Effector memory CD4-positive, alpha-beta T cell (primary cell): ENCODE measurements around the gene MYO1H.

Experiments used
- DNase-seq, 3 donors: peaks; one replicate each; pipeline ENCODE4 v3.0.0-alpha.2; 2020
- H3K27ac ChIP-seq: 2 replicates; pipeline ENCODE4 v1.7.0; 2013; ENCODE audit warnings: mild to moderate bottlenecking, low read length, moderate library complexity; ENCODE audit not compliant: insufficient read depth, poor library complexity, severe bottlenecking
- H3K27me3 ChIP-seq: replicated peaks from 2 replicates; pipeline ENCODE4 v1.7.0; 2013; ENCODE audit warnings: mild to moderate bottlenecking, low read length; ENCODE audit not compliant: insufficient read depth, control insufficient read depth, poor library complexity, severe bottlenecking
- H3K36me3 ChIP-seq: 2 replicates; pipeline ENCODE4 v1.7.0; 2013; ENCODE audit warnings: mild to moderate bottlenecking, low read length, moderate library complexity; ENCODE audit not compliant: control insufficient read depth, insufficient read depth
- H3K4me1 ChIP-seq: 2 replicates; pipeline ENCODE4 v1.7.0; 2013; ENCODE audit warnings: low read length, mild to moderate bottlenecking; ENCODE audit not compliant: control insufficient read depth, insufficient read depth, poor library complexity, severe bottlenecking
- H3K4me3 ChIP-seq: 2 replicates; pipeline ENCODE4 v1.7.0; 2013; ENCODE audit warnings: low read length, low read depth, mild to moderate bottlenecking; ENCODE audit not compliant: insufficient read depth, poor library complexity, severe bottlenecking
- H3K9me3 ChIP-seq: 2 replicates; pipeline ENCODE4 v1.7.0; 2013; ENCODE audit warnings: mild to moderate bottlenecking, low read length, moderate library complexity; ENCODE audit not compliant: control insufficient read depth

MYO1H gene

GRCh38 chr12:109343677-109344076, 4.0 kb upstream of the MYO1H start:
- DNase-seq: no peak

GRCh38 chr12:109345428-109345827, 2.3 kb upstream of the MYO1H start:
- Histone ChIP-seq H3K9me3 (no peaks in the 10 kb centered on the region), H3K4me3 (no peak overlapping the region), H3K27ac (no peak overlapping the region), H3K27me3 (no peaks in the 10 kb centered on the region), H3K36me3 (no peaks in the 10 kb centered on the region), H3K4me1 (no peaks in the 10 kb centered on the region)
- DNase-seq: no peak

More at GRCh38 chr12:109343677-109344076, 4.0 kb upstream of the MYO1H start:
- no peaks in the 10 kb centered on the region for H3K9me3 ChIP-seq
- H3K36me3 ChIP-seq: no peaks in the 10 kb centered on the region
- H3K27me3 ChIP-seq: no peaks in the 10 kb centered on the region
- H3K4me1 ChIP-seq: no peaks in the 10 kb centered on the region
- H3K27ac ChIP-seq: no peak overlapping the region
- no peak overlapping the region for H3K4me3 ChIP-seq

GRCh38 chr12:109346920-109347319, 780 bp upstream of the MYO1H start:
- no peak overlapping the region for H3K4me3 ChIP-seq
- no peak for DNase-seq
- no peaks in the 10 kb centered on the region for H3K27me3 ChIP-seq
- H3K9me3 ChIP-seq: no peaks in the 10 kb centered on the region
- H3K36me3 ChIP-seq: no peaks in the 10 kb centered on the region
- no peaks in the 10 kb centered on the region for H3K4me1 ChIP-seq
- H3K27ac ChIP-seq: no peak overlapping the region

- Histone ChIP-seq H3K4me3 (no peak overlapping the region), H3K4me1 (no peaks in the 10 kb centered on the region), H3K27me3 (no peaks in the 10 kb centered on the region)
Measured at GRCh38 chr12:109352184-109352583, 4.5 kb downstream of the MYO1H start.

GRCh38 chr12:109356577-109356976, 8.9 kb downstream of the MYO1H start:
- H3K27ac ChIP-seq: no peak overlapping the region
- no peaks in the 10 kb centered on the region for H3K9me3 ChIP-seq
- H3K27me3 ChIP-seq: no peaks in the 10 kb centered on the region
- no peaks in the 10 kb centered on the region for H3K4me1 ChIP-seq
- H3K4me3 ChIP-seq: no peak overlapping the region
- no peaks in the 10 kb centered on the region for H3K36me3 ChIP-seq
- no peak for DNase-seq

More at GRCh38 chr12:109352184-109352583, 4.5 kb downstream of the MYO1H start:
- DNase-seq: no peak
- Histone ChIP-seq H3K9me3 (no peaks in the 10 kb centered on the region), H3K27ac (no peak overlapping the region), H3K36me3 (no peaks in the 10 kb centered on the region)

- no peak overlapping the region for H3K27ac ChIP-seq
- no peaks in the 10 kb centered on the region for H3K4me1 ChIP-seq
- H3K4me3 ChIP-seq: no peak overlapping the region
- H3K36me3 ChIP-seq: no peaks in the 10 kb centered on the region
- H3K27me3 ChIP-seq: no peaks in the 10 kb centered on the region
- no peak for DNase-seq
- no peaks in the 10 kb centered on the region for H3K9me3 ChIP-seq
Measured at GRCh38 chr12:109357032-109357431, 9.3 kb downstream of the MYO1H start.

- H3K36me3 ChIP-seq: no peaks in the 10 kb centered on the region
- H3K27me3 ChIP-seq: no peaks in the 10 kb centered on the region
- no peaks in the 10 kb centered on the region for H3K4me1 ChIP-seq
- no peak overlapping the region for H3K27ac ChIP-seq
- no peaks in the 10 kb centered on the region for H3K9me3 ChIP-seq
- no peak for DNase-seq
- peak overlapping the region; percentile 13 for H3K4me3 ChIP-seq
Measured at GRCh38 chr12:109358154-109358869, 10.6 kb downstream of the MYO1H start.

GRCh38 chr12:109359131-109359690, 11.5 kb downstream of the MYO1H start:
- Histone ChIP-seq H3K27me3 (no peaks in the 10 kb centered on the region), H3K4me3 (no peak overlapping the region), H3K27ac (no peak overlapping the region), H3K4me1 (no peaks in the 10 kb centered on the region), H3K9me3 (no peaks in the 10 kb centered on the region), H3K36me3 (no peaks in the 10 kb centered on the region)
- DNase-seq: no peak

- Histone ChIP-seq H3K4me1 (no peaks in the 10 kb centered on the region), H3K27ac (no peak overlapping the region), H3K36me3 (no peaks in the 10 kb centered on the region), H3K27me3 (no peaks in the 10 kb centered on the region), H3K4me3 (no peak overlapping the region), H3K9me3 (no peaks in the 10 kb centered on the region)
- DNase-seq: no peak
Measured at GRCh38 chr12:109369831-109370230, 22.1 kb downstream of the MYO1H start.

GRCh38 chr12:109377139-109377685, 29.5 kb downstream of the MYO1H start:
- Histone ChIP-seq H3K4me3 (no peak overlapping the region), H3K27ac (no peak overlapping the region), H3K4me1 (no peaks in the 10 kb centered on the region), H3K36me3 (no peaks in the 10 kb centered on the region), H3K27me3 (no peaks in the 10 kb centered on the region), H3K9me3 (no peaks in the 10 kb centered on the region)
- DNase-seq: no peak
